K562 (cell line): Measurements from ENCODE around the gene ZMIZ1. TPM values are rescaled to one million over a fixed set of nuclear protein-coding genes. Genes with fewer than 3 reads are reported as not detected.

ENCODE experiments used
- BACH1 ChIP-seq: fragments of 200-800 bp; sonication (Bioruptor generic); IDR thresholded peaks from 2 replicates; pipeline ENCODE4 v1.6.1; 2016; ENCODE audit warnings: missing genetic modification characterization, missing compliant biosample characterization
- CBFA2T3 ChIP-seq: fragments of 450-650 bp; IDR thresholded peaks from 2 replicates; pipeline ENCODE4 v1.6.1; 2017
- CHD1 ChIP-seq: fragments of 200-600 bp; sonication (generic); IDR thresholded peaks from one replicate; pipeline ENCODE4 v1.6.1; 2012; ENCODE audit warnings: mild to moderate bottlenecking, moderate library complexity, low read length, inconsistent platforms
- CHD2 ChIP-seq: IDR thresholded peaks from 2 replicates; pipeline ENCODE4 v1.6.1; 2011; ENCODE audit warnings: low read depth, low read length
- FOXP1 ChIP-seq: sonication (generic); formaldehyde crosslinking; IDR thresholded peaks from 2 replicates; pipeline ENCODE4 v1.8.0; 2022; ENCODE audit warnings: mild to moderate bottlenecking, missing genetic modification reagents
- KAT7 ChIP-seq: sonication (generic); formaldehyde crosslinking; IDR thresholded peaks from 2 replicates; pipeline ENCODE4 v1.8.0; 2022; ENCODE audit warnings: missing genetic modification reagents, mild to moderate bottlenecking, borderline replicate concordance
- MBD1 ChIP-seq: fragments of 250-450 bp; sonication (Bioruptor Pico); IDR thresholded peaks from 2 replicates; pipeline ENCODE4 v1.8.0; 2022; ENCODE audit warnings: inconsistent platforms
- MXI1 ChIP-seq: IDR thresholded peaks from 2 replicates; pipeline ENCODE4 v1.6.1; 2011; ENCODE audit warnings: low read depth, mild to moderate bottlenecking, improper control_type of control experiment, low read length
- NR3C1 ChIP-seq: sonication (generic); formaldehyde crosslinking; IDR thresholded peaks from 2 replicates; pipeline ENCODE4 v1.8.1; 2022; ENCODE audit warnings: missing genetic modification reagents
- PCBP2 ChIP-seq: fragments of 200-400 bp; formaldehyde crosslinking; IDR thresholded peaks from 2 replicates; pipeline ENCODE4 v1.6.1; 2018; ENCODE audit warnings: low read length, low read depth, mild to moderate bottlenecking, moderate library complexity; ENCODE audit not compliant: poor library complexity, severe bottlenecking
- POLR2AphosphoS5 ChIP-seq: IDR thresholded peaks from 2 replicates; pipeline ENCODE4 v1.6.1; 2011; ENCODE audit warnings: mild to moderate bottlenecking, low read depth, low read length, moderate library complexity; ENCODE audit not compliant: control insufficient read depth, insufficient read depth
- TBP ChIP-seq: optimal IDR thresholded peaks from 2 replicates; pipeline ENCODE3; 2011; ENCODE audit warnings: low read depth, low read length, improper control_type of control experiment
- polyA plus RNA-seq, 8 experiments: library from polyadenylated mRNA; depleted of rRNA in 4 of 8; stranded (reverse) in 5 of 8; unstranded in 3 of 8; fragments of >200 nt; fragmentation: Nextera tagmentation in 2 of 8; fragmentation: Illumina TruSeq in 1 of 8; extraction: Ambion mirVana in 2 of 8; extraction: Trizol in 1 of 8; gene quantifications; 2 replicates each; pipeline versions ENCODE4 v1.2.1 to v1.2.3, GENCODE V29; 2011 to 2014; ENCODE audit warnings: inconsistent platforms in 1 of 8, missing spikeins in 1 of 8
- total RNA-seq, 7 experiments: library from RNA; depleted of rRNA in 6 of 7; stranded (reverse); fragments of >200 nt in 6 of 7; fragmentation: Illumina TruSeq in 2 of 7; extraction: Trizol in 2 of 7; gene quantifications; 2 replicates each; pipeline versions ENCODE4 v1.2.1 to v1.2.3, GENCODE V29; 2011 to 2021; ENCODE audit warnings: low replicate concordance in 1 of 7
- TF ChIP-seq, protein P1 (sequence below): sonication (generic); formaldehyde crosslinking; IDR thresholded peaks from 2 replicates; pipeline ENCODE4 v1.8.0; 2022; ENCODE audit warnings: mild to moderate bottlenecking, missing genetic modification reagents
- TF ChIP-seq, protein P2 (sequence below): sonication (generic); formaldehyde crosslinking; IDR thresholded peaks from 2 replicates; pipeline ENCODE4 v1.8.0; 2023; ENCODE audit warnings: mild to moderate bottlenecking, missing genetic modification reagents
- TF ChIP-seq, protein P3 (sequence below): sonication (generic); IDR thresholded peaks from 2 replicates; pipeline ENCODE4 v1.6.1; 2016
- TF ChIP-seq, protein P4 (sequence below), 3 experiments: fragments of 200-800 bp in 1 of 3; fragments of 250-450 bp in 1 of 3; fragments of 450-650 bp in 1 of 3; sonication (Bioruptor Pico) in 1 of 3; sonication (Bioruptor generic) in 1 of 3; formaldehyde crosslinking in 1 of 3; IDR thresholded peaks; 2 replicates each; pipeline versions ENCODE4 v1.6.1 to v1.8.0; 2016 to 2022; ENCODE audit warnings: mild to moderate bottlenecking in 2 of 3, missing genetic modification characterization in 2 of 3, missing compliant biosample characterization in 1 of 3, moderate library complexity in 1 of 3
- TF ChIP-seq, protein P5 (sequence below): fragments of 250-450 bp; sonication (Bioruptor Pico); IDR thresholded peaks from 2 replicates; pipeline ENCODE4 v1.5.0; 2020; ENCODE audit warnings: mild to moderate bottlenecking

ZMIZ1 gene
- total and polyA plus RNA-seq, 9 of the 15 experiments (the other 6 are each of a cell fraction or from before 2014, with no cell fraction given), result 1.0 to 37.3 (median 4.3) TPM

- TF ChIP-seq, protein P1, sequence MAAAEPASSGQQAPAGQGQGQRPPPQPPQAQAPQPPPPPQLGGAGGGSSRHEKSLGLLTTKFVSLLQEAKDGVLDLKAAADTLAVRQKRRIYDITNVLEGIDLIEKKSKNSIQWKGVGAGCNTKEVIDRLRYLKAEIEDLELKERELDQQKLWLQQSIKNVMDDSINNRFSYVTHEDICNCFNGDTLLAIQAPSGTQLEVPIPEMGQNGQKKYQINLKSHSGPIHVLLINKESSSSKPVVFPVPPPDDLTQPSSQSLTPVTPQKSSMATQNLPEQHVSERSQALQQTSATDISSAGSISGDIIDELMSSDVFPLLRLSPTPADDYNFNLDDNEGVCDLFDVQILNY (CRISPR knock-in tag), result no peak
- no peak for TF ChIP-seq PCBP2
- TF ChIP-seq FOXP1 (CRISPR knock-in tag), result no peak
- no peak for TF ChIP-seq BACH1 (tag)
- TF ChIP-seq, protein P2, sequence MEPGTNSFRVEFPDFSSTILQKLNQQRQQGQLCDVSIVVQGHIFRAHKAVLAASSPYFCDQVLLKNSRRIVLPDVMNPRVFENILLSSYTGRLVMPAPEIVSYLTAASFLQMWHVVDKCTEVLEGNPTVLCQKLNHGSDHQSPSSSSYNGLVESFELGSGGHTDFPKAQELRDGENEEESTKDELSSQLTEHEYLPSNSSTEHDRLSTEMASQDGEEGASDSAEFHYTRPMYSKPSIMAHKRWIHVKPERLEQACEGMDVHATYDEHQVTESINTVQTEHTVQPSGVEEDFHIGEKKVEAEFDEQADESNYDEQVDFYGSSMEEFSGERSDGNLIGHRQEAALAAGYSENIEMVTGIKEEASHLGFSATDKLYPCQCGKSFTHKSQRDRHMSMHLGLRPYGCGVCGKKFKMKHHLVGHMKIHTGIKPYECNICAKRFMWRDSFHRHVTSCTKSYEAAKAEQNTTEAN, result no peak
- TF ChIP-seq CHD1, result peak; percentile 81
- no peak for TF ChIP-seq POLR2AphosphoS5
- no peak for TF ChIP-seq MBD1 (CRISPR knock-in tag)
- TF ChIP-seq, protein P3, sequence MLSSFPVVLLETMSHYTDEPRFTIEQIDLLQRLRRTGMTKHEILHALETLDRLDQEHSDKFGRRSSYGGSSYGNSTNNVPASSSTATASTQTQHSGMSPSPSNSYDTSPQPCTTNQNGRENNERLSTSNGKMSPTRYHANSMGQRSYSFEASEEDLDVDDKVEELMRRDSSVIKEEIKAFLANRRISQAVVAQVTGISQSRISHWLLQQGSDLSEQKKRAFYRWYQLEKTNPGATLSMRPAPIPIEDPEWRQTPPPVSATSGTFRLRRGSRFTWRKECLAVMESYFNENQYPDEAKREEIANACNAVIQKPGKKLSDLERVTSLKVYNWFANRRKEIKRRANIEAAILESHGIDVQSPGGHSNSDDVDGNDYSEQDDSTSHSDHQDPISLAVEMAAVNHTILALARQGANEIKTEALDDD, result no peak
- TF ChIP-seq NR3C1 (CRISPR knock-in tag), result no peak
- TF ChIP-seq CHD2, result no peak
- TF ChIP-seq, protein P4, sequence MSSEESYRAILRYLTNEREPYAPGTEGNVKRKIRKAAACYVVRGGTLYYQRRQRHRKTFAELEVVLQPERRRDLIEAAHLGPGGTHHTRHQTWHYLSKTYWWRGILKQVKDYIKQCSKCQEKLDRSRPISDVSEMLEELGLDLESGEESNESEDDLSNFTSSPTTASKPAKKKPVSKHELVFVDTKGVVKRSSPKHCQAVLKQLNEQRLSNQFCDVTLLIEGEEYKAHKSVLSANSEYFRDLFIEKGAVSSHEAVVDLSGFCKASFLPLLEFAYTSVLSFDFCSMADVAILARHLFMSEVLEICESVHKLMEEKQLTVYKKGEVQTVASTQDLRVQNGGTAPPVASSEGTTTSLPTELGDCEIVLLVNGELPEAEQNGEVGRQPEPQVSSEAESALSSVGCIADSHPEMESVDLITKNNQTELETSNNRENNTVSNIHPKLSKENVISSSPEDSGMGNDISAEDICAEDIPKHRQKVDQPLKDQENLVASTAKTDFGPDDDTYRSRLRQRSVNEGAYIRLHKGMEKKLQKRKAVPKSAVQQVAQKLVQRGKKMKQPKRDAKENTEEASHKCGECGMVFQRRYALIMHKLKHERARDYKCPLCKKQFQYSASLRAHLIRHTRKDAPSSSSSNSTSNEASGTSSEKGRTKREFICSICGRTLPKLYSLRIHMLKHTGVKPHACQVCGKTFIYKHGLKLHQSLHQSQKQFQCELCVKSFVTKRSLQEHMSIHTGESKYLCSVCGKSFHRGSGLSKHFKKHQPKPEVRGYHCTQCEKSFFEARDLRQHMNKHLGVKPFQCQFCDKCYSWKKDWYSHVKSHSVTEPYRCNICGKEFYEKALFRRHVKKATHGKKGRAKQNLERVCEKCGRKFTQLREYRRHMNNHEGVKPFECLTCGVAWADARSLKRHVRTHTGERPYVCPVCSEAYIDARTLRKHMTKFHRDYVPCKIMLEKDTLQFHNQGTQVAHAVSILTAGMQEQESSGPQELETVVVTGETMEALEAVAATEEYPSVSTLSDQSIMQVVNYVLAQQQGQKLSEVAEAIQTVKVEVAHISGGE (CRISPR knock-in tag; IDR thresholded peaks at IDR 0.05), result no peak
- no peak for TF ChIP-seq MXI1
- TF ChIP-seq, protein P5, sequence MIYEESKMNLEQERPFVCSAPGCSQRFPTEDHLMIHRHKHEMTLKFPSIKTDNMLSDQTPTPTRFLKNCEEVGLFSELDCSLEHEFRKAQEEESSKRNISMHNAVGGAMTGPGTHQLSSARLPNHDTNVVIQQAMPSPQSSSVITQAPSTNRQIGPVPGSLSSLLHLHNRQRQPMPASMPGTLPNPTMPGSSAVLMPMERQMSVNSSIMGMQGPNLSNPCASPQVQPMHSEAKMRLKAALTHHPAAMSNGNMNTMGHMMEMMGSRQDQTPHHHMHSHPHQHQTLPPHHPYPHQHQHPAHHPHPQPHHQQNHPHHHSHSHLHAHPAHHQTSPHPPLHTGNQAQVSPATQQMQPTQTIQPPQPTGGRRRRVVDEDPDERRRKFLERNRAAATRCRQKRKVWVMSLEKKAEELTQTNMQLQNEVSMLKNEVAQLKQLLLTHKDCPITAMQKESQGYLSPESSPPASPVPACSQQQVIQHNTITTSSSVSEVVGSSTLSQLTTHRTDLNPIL (CRISPR knock-in tag), result no peak
- TF ChIP-seq KAT7 (CRISPR knock-in tag), result peak; percentile 48; the same call in 1 of the 2 replicates
- no peak for TF ChIP-seq TBP
- TF ChIP-seq CBFA2T3, result no peak
These were observed 737 bp downstream of the ZMIZ1 start (continued) for GRCh38 chr10:79069325-79070080.
